Endothelial cell of umbilical vein (primary cell): ENCODE results near the gene HOXA3.

Experiments
- CTCF ChIP-seq, 2 donors: IDR thresholded peaks; 1 replicate in 1 of 2; 2 replicates in 1 of 2; pipeline ENCODE4 v1.5.1; 2011; ENCODE audit warnings: low read length in 2 of 2, mild to moderate bottlenecking in 2 of 2, moderate library complexity in 2 of 2, control low read depth in 1 of 2, inconsistent platforms in 1 of 2, low read depth in 1 of 2; ENCODE audit not compliant: insufficient read depth in 1 of 2; ENCODE audit errors: extremely low read depth in 1 of 2
- EZH2 ChIP-seq: IDR thresholded peaks from 2 replicates; pipeline ENCODE4 v1.6.1; 2012; ENCODE audit warnings: borderline replicate concordance, low read depth, mild to moderate bottlenecking, moderate library complexity, low read length, inconsistent platforms; ENCODE audit not compliant: severe bottlenecking
- GATA2 ChIP-seq: IDR thresholded peaks from 2 replicates; pipeline ENCODE4 v1.7.0; 2011; ENCODE audit warnings: low read depth, mild to moderate bottlenecking, moderate library complexity, mixed read lengths, low read length; ENCODE audit not compliant: insufficient read length, insufficient read depth
- POLR2A ChIP-seq: IDR thresholded peaks from 2 replicates; pipeline ENCODE4 v1.6.1; 2012; ENCODE audit warnings: low read depth, mild to moderate bottlenecking, control low read depth, low read length
- POLR2AphosphoS5 ChIP-seq: IDR thresholded peaks from 2 replicates; pipeline ENCODE4 v1.6.1; 2012; ENCODE audit warnings: low read depth, mild to moderate bottlenecking, control low read depth, low read length, moderate library complexity; ENCODE audit not compliant: insufficient read depth

- TF ChIP-seq CTCF (IDR thresholded peaks at IDR 0.05; ENCODE audit: extremely low read depth in 1 of 2, insufficient read depth in 1 of 2, low read depth in 1 of 2, low read length in 2 of 2) (no peak), POLR2A (no peak), POLR2AphosphoS5 (no peak), GATA2 (no peak), EZH2 (no peak)
Measured at GRCh38 chr7:27194002-27194352, 41.6 kb upstream of the HOXA3 start.
